H9 (cell line): ENCODE data around the gene OR5AC2. TPM values are rescaled to one million over a fixed set of nuclear protein-coding genes. Genes with fewer than 3 reads are reported as not detected.

Source experiments
- DNase-seq: peaks from one replicate; pipeline ENCODE4 v3.0.0-alpha.2; 2017
- H2AFZ ChIP-seq: one replicate; pipeline ENCODE4 v1.6.1; 2013; ENCODE audit warnings: mild to moderate bottlenecking, low read length, control low read depth, moderate library complexity
- H2AK5ac ChIP-seq: 2 replicates; pipeline ENCODE4 v1.6.1; 2013; ENCODE audit warnings: low read length, control low read depth, mixed read lengths; ENCODE audit not compliant: insufficient read length
- H2BK120ac ChIP-seq: one replicate; pipeline ENCODE4 v1.6.1; 2013; ENCODE audit warnings: low read depth, mild to moderate bottlenecking, low read length, control low read depth, inconsistent platforms; ENCODE audit not compliant: poor library complexity, severe bottlenecking
- H2BK12ac ChIP-seq: 2 replicates; pipeline ENCODE4 v1.6.1; 2013; ENCODE audit warnings: low read length, control low read depth, mixed read lengths, low read depth; ENCODE audit not compliant: insufficient read length
- H2BK15ac ChIP-seq: 2 replicates; pipeline ENCODE4 v1.6.1; 2013; ENCODE audit warnings: low read depth, low read length, control low read depth
- H2BK20ac ChIP-seq: one replicate; pipeline ENCODE4 v1.6.1; 2013; ENCODE audit warnings: low read depth, mild to moderate bottlenecking, low read length, control low read depth, inconsistent platforms; ENCODE audit not compliant: poor library complexity, severe bottlenecking
- H2BK5ac ChIP-seq: 2 replicates; pipeline ENCODE4 v1.6.1; 2013; ENCODE audit warnings: low read length, control low read depth, mixed read lengths; ENCODE audit not compliant: insufficient read length
- H3K14ac ChIP-seq: 2 replicates; pipeline ENCODE4 v1.6.1; 2013; ENCODE audit warnings: low read length, control low read depth; ENCODE audit not compliant: insufficient read depth
- H3K18ac ChIP-seq: 2 replicates; pipeline ENCODE4 v1.6.1; 2013; ENCODE audit warnings: low read depth, mild to moderate bottlenecking, mixed read lengths, low read length, control low read depth; ENCODE audit not compliant: insufficient read length
- H3K23ac ChIP-seq: 2 replicates; pipeline ENCODE4 v1.6.1; 2013; ENCODE audit warnings: low read length, control low read depth, mixed read lengths, low read depth; ENCODE audit not compliant: insufficient read length
- H3K23me2 ChIP-seq: 2 replicates; pipeline ENCODE4 v1.6.1; 2013; ENCODE audit warnings: low read depth, mild to moderate bottlenecking, mixed read lengths, low read length, control low read depth; ENCODE audit not compliant: insufficient read length, poor library complexity, severe bottlenecking
- H3K27ac ChIP-seq: 2 replicates; pipeline ENCODE4 v1.5.1; 2013; ENCODE audit warnings: low read length, control low read depth, mixed read lengths, low read depth; ENCODE audit not compliant: insufficient read length
- H3K27me3 ChIP-seq: 2 replicates; pipeline ENCODE4 v1.6.1; 2013; ENCODE audit warnings: low read length, control low read depth, inconsistent platforms; ENCODE audit not compliant: insufficient read depth
- H3K4ac ChIP-seq: 2 replicates; pipeline ENCODE4 v1.6.1; 2013; ENCODE audit warnings: low read depth, mild to moderate bottlenecking, control low read depth, inconsistent platforms, low read length, moderate library complexity
- H3K4me1 ChIP-seq: 2 replicates; pipeline ENCODE4 v1.6.1; 2013; ENCODE audit warnings: low read length, control low read depth, inconsistent platforms; ENCODE audit not compliant: insufficient read depth
- H3K4me2 ChIP-seq: 2 replicates; pipeline ENCODE4 v1.6.1; 2013; ENCODE audit warnings: low read length, control low read depth, mixed read lengths; ENCODE audit not compliant: insufficient read length, insufficient read depth
- H3K56ac ChIP-seq: 2 replicates; pipeline ENCODE4 v1.6.1; 2013; ENCODE audit warnings: low read depth, mild to moderate bottlenecking, mixed read lengths, low read length, control low read depth; ENCODE audit not compliant: insufficient read length
- H3K79me1 ChIP-seq: 2 replicates; pipeline ENCODE4 v1.6.1; 2013; ENCODE audit warnings: low read depth, mild to moderate bottlenecking, moderate library complexity, low read length, control low read depth, inconsistent platforms; ENCODE audit not compliant: insufficient read depth, poor library complexity, severe bottlenecking
- H3K79me2 ChIP-seq: 2 replicates; pipeline ENCODE4 v1.6.1; 2013; ENCODE audit warnings: low read length, control low read depth, inconsistent platforms; ENCODE audit not compliant: insufficient read depth
- H3K9ac ChIP-seq: 2 replicates; pipeline ENCODE4 v1.6.1; 2013; ENCODE audit warnings: low read length, control low read depth, mixed read lengths; ENCODE audit not compliant: insufficient read length; ENCODE audit errors: extremely low read depth
- H3K9me3 ChIP-seq: one replicate; pipeline ENCODE4 v1.6.1; 2013; ENCODE audit warnings: low read depth, low read length, inconsistent platforms; ENCODE audit not compliant: control insufficient read depth
- H3T11ph ChIP-seq: one replicate; pipeline ENCODE4 v1.6.1; 2013; ENCODE audit warnings: mild to moderate bottlenecking, low read length, control low read depth, inconsistent platforms
- H4K20me1 ChIP-seq: one replicate; pipeline ENCODE4 v1.6.1; 2013; ENCODE audit not compliant: control insufficient read depth, insufficient read length, insufficient read depth
- H4K5ac ChIP-seq: 2 replicates; pipeline ENCODE4 v1.6.1; 2013; ENCODE audit warnings: low read depth, mild to moderate bottlenecking, mixed read lengths, low read length, control low read depth; ENCODE audit not compliant: insufficient read length
- H4K8ac ChIP-seq: replicated peaks from 2 replicates; pipeline ENCODE4 v1.6.1; 2013; ENCODE audit warnings: low read length, control low read depth, mixed read lengths, low read depth; ENCODE audit not compliant: insufficient read length
- H4K91ac ChIP-seq: 2 replicates; pipeline ENCODE4 v1.6.1; 2013; ENCODE audit warnings: low read depth, mild to moderate bottlenecking, moderate library complexity, mixed read lengths, low read length, control low read depth; ENCODE audit not compliant: insufficient read length
- H3K27ac Mint-ChIP-seq, 3 experiments: 2 replicates in 2 of 3; 3 replicates in 1 of 3; pipeline ENCODE4 v1.8.0; 2020 to 2021; ENCODE audit warnings: mixed read lengths in 3 of 3, mild to moderate bottlenecking in 1 of 3, moderate library complexity in 1 of 3
- H3K27me3 Mint-ChIP-seq: 2 replicates; pipeline ENCODE4 v1.8.0; 2021; ENCODE audit warnings: low read depth, mild to moderate bottlenecking, moderate library complexity, mixed read lengths
- H3K36me3 Mint-ChIP-seq, 3 experiments: 2 replicates in 2 of 3; 3 replicates in 1 of 3; pipeline ENCODE4 v1.8.0; 2020 to 2021; ENCODE audit warnings: low read depth in 3 of 3, mixed read lengths in 3 of 3; ENCODE audit not compliant: insufficient read depth in 1 of 3
- H3K4me1 Mint-ChIP-seq, 2 experiments: 2 replicates each; pipeline ENCODE4 v1.8.0; 2020; ENCODE audit warnings: mixed read lengths in 2 of 2
- H3K4me3 Mint-ChIP-seq, 2 experiments: 2 replicates in 1 of 2; 3 replicates in 1 of 2; pipeline ENCODE4 v1.8.0; 2020 to 2021; ENCODE audit warnings: mild to moderate bottlenecking in 2 of 2, mixed read lengths in 2 of 2, moderate library complexity in 1 of 2
- H3K9me3 Mint-ChIP-seq, 2 experiments: 2 replicates in 1 of 2; 3 replicates in 1 of 2; pipeline ENCODE4 v1.8.0; 2020; ENCODE audit warnings: mild to moderate bottlenecking in 2 of 2, mixed read lengths in 2 of 2, moderate library complexity in 1 of 2
- CTCF ChIP-seq: fragments of 200-600 bp; sonication (generic); conservative IDR thresholded peaks from 3 replicates; pipeline ENCODE4 v1.8.0; 2021; ENCODE audit warnings: antibody characterized with exemption, mild to moderate bottlenecking
- WGBS: extraction: QIAGEN DNeasy Blood & Tissue Kit; methylation state at CpG from one replicate; pipeline ENCODE4 v1.1.7; 2013; ENCODE audit warnings: missing lambda C conversion rate, low lambda C conversion rate, mixed read lengths; ENCODE audit not compliant: insufficient read length; ENCODE audit errors: extremely low coverage; 5-methylcytosine and 5-hydroxymethylcytosine counted together
- total RNA-seq: library from RNA; stranded (reverse); gene quantifications from 2 replicates; pipeline ENCODE4 v1.2.1, GENCODE V29; 2021

The OR5AC2 gene
- total RNA-seq, 1 experiment from 2014 or later = not detected

- Histone ChIP-seq H2AFZ (no peak overlapping the region), H3K9ac (no peak overlapping the region), H3K27ac (no peak overlapping the region), H3K27me3 (no peaks in the 10 kb centered on the region), H3K4me2 (no peak overlapping the region), H2AK5ac (no peak overlapping the region), H3K23ac (no peak overlapping the region), H3K79me1 (no peaks in the 10 kb centered on the region), H4K91ac (no peak overlapping the region), H3K56ac (no peak overlapping the region), H3K9me3 (no peaks in the 10 kb centered on the region), H2BK120ac (no peak overlapping the region), H3K4me1 (no peaks in the 10 kb centered on the region), H3K14ac (no peak overlapping the region), H2BK20ac (no peak overlapping the region), H4K20me1 (no peaks in the 10 kb centered on the region), H4K8ac (no peak overlapping the region), H4K5ac (no peak overlapping the region), H3K79me2 (no peaks in the 10 kb centered on the region), H3K18ac (no peak overlapping the region), H3K4ac (no peak overlapping the region), H2BK15ac (no peak overlapping the region), H3K23me2 (no peaks in the 10 kb centered on the region), H3T11ph (no peak overlapping the region), H2BK12ac (no peak overlapping the region), H2BK5ac (no peak overlapping the region)
- no peak for TF ChIP-seq CTCF
- Mint-ChIP-seq H3K4me3 (no peak overlapping the region), H3K27ac (no peak overlapping the region), H3K36me3 (no peaks in the 10 kb centered on the region), H3K9me3 (no peaks in the 10 kb centered on the region), H3K4me1 (no peaks in the 10 kb centered on the region), H3K27me3 (no peaks in the 10 kb centered on the region)
- no CpG with 5 or more reads among the region's 1 CpG for WGBS
- DNase-seq = no peak
Observed at GRCh38 chr3:98073486-98073885, 13.5 kb upstream of the OR5AC2 start.
